Lung (tissue), 12 donors: ENCODE data around the gene BTG1. TPM values are rescaled to one million over a fixed set of nuclear protein-coding genes. Genes with fewer than 3 reads are reported as not detected.
A peak's percentile ranks its signal among the peaks of the same experiment; 100 is the strongest.

Source experiments
- ATAC-seq: fragments of 200-7000 bp; cut with Tn5 transposase; one replicate; pipeline ENCODE4 v1.9.1; 2020; ENCODE audit warnings: moderate number of reproducible peaks; ENCODE audit not compliant: insufficient read depth, low FRiP score
- DNase-seq, 3 donors: peaks; one replicate each; pipeline ENCODE4 v3.0.0-alpha.2; 2013 to 2017
- H3K27ac ChIP-seq, 2 donors: one replicate each; pipeline ENCODE4 v1.5.1; 2013; ENCODE audit warnings: mild to moderate bottlenecking in 2 of 2, moderate library complexity in 2 of 2, control low read depth in 1 of 2, inconsistent platforms in 1 of 2, low read depth in 1 of 2, low read length in 1 of 2
- H3K27me3 ChIP-seq, 3 donors: one replicate each; pipeline ENCODE4 v1.5.1; 2013; ENCODE audit warnings: low read length in 2 of 3; ENCODE audit not compliant: control insufficient read depth in 3 of 3, insufficient read depth in 3 of 3
- H3K36me3 ChIP-seq, 4 donors: one replicate each; pipeline ENCODE4 v1.5.1; 2013; ENCODE audit warnings: low read length in 4 of 4, mild to moderate bottlenecking in 1 of 4, moderate library complexity in 1 of 4; ENCODE audit not compliant: control insufficient read depth in 4 of 4, insufficient read depth in 4 of 4
- H3K4me1 ChIP-seq, 5 donors: one replicate each; pipeline ENCODE4 v1.5.1; 2013; ENCODE audit warnings: low read length in 5 of 5, mild to moderate bottlenecking in 2 of 5, moderate library complexity in 1 of 5; ENCODE audit not compliant: control insufficient read depth in 5 of 5, insufficient read depth in 5 of 5
- H3K4me3 ChIP-seq: one replicate; pipeline ENCODE4 v1.5.1; 2013; ENCODE audit warnings: mild to moderate bottlenecking, control low read depth, moderate library complexity
- H3K9ac ChIP-seq, 2 donors: one replicate each; pipeline ENCODE4 v1.5.1; 2013; ENCODE audit warnings: low read length in 2 of 2, control low read depth in 1 of 2; ENCODE audit not compliant: insufficient read depth in 1 of 2
- H3K9me3 ChIP-seq, 4 donors: one replicate each; pipeline ENCODE4 v1.5.1; 2013; ENCODE audit warnings: low read length in 3 of 4, mild to moderate bottlenecking in 1 of 4, moderate library complexity in 1 of 4; ENCODE audit not compliant: control insufficient read depth in 4 of 4, insufficient read depth in 3 of 4
- WGBS, 2 donors: extraction: QIAGEN DNeasy Blood & Tissue Kit; methylation state at CpG; one replicate each; pipeline ENCODE4 v1.1.7; 2013; 5-methylcytosine and 5-hydroxymethylcytosine counted together
- polyA plus RNA-seq, 2 donors: library from polyadenylated mRNA; stranded (reverse); fragments of 200-250 nt; gene quantifications; one replicate each; pipeline ENCODE4 v1.2.1, GENCODE V29; 2013
- total RNA-seq, 2 donors: library from RNA; depleted of rRNA in 1 of 2; stranded (reverse); fragments of >200 nt in 1 of 2; gene quantifications; one replicate each; pipeline ENCODE4 v1.2.1, GENCODE V29; 2014 to 2021
- TF ChIP-seq, protein P1 (sequence below): IDR thresholded peaks from 2 replicates; pipeline ENCODE4 v1.5.1; 2012; ENCODE audit warnings: mild to moderate bottlenecking; ENCODE audit errors: control extremely low read depth, extremely low read depth
- donor health status: control.
- donor health status: control.
- donor health status: Bipolar disorder and iron deficiency.
- donor health status: healthy.
- donor health status: DM: yes; HTN: yes; CAD: no.

BTG1 gene
- total and polyA plus RNA-seq, 4 donors, result 38.4 to 147 (median 89.7) TPM

DNA sequence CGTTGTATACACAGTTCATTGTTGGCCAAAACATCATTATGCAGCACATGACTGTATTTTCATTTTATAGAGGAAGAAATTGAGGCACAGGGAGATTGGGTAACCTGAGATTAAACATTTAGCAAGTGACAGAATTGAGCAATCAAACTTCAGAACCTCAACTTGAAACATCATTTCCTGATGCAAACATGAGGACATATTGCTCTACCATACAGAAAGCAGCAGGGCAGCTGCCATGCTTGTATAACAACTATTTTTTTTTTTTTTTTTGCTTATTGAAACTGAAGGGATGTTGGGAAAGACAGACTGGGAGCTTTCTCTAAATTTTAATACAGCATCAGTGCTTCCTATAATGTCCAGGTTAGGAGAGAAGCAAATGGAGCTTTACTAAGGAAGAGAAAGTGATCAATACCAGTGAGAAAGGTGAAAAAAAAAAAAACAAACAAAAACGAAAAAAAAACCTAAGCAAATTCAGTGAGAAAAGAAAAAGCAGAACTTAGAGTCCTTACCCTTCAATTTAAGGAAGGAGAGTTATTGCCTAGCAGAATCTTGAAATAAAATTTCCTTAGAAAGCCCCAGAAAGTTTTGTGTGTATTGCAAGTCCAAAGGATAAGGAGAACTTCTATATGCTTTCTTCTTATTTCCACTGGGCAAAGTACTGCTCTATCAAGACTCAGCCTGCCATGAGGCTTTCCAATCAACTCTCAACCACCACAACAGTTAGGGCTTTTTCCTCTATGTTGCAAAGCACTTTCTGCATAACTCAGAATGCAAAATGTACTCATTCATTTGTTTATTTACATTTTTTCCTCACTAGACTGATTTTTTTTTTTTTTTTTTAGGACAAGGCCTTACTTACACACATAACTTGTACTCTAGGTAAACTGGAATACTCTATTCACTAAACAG, 21.6 kb downstream of the BTG1 start:
- no peak for ATAC-seq
- Histone ChIP-seq H3K27me3 (no peaks in the 10 kb centered on the region), H3K27ac (no peak overlapping the region), H3K9ac (no peak overlapping the region), H3K4me3 (no peak overlapping the region), H3K36me3 (peaks cover 0 to 10% (median 4%) of the 10 kb centered on the region in 4 donors), H3K9me3 (peaks cover 0 to 7% (median 3%) of the 10 kb centered on the region in 4 donors), H3K4me1 (peaks cover 0 to 4% (median 0%) of the 10 kb centered on the region in 5 donors)
- TF ChIP-seq, protein P1, sequence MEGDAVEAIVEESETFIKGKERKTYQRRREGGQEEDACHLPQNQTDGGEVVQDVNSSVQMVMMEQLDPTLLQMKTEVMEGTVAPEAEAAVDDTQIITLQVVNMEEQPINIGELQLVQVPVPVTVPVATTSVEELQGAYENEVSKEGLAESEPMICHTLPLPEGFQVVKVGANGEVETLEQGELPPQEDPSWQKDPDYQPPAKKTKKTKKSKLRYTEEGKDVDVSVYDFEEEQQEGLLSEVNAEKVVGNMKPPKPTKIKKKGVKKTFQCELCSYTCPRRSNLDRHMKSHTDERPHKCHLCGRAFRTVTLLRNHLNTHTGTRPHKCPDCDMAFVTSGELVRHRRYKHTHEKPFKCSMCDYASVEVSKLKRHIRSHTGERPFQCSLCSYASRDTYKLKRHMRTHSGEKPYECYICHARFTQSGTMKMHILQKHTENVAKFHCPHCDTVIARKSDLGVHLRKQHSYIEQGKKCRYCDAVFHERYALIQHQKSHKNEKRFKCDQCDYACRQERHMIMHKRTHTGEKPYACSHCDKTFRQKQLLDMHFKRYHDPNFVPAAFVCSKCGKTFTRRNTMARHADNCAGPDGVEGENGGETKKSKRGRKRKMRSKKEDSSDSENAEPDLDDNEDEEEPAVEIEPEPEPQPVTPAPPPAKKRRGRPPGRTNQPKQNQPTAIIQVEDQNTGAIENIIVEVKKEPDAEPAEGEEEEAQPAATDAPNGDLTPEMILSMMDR, result no peak
- DNase-seq, result no peak
- WGBS, 2 donors, result 36 to 67% methylated on average over 2 of the region's 2 CpGs

DNA sequence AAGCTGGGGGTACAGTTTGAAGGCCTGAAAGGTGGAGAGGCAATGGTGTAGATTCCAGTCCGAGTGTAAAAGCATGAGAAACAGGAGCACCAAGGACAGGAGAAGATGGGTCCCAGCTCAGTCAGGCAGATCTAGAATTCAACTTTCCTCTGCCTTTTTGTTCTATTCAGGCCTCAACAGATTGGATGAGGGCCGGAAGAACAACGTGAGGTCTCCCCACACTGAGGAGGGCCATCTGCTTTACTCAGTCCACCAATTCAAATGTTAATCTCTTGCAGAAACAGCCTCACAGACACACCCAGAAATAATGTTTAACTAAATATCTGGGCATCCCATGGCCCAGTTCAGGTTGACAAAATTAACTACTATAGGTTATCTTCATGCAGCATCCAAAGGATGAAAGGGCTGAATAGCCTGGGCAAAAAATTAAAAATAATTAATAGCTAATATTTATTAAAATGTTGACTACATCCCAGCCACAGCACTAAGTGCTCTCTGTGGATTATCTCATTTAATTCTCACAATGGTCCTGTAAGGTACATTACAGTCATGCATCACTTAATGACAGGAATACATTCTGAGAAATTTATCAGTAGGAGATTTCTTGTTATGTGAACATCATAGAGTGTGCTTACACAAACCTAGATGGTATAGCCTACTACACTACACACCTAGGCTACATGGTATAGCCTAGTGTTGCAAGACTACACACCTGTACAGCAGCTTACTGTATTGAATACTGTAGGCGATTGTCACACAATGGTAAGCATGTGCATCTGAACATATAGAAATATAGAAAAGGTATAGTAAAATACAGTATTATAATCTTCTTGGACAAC, 22.5 kb downstream of the BTG1 start:
- peaks cover 0 to 10% (median 3%) of the 10 kb centered on the region in 4 donors for H3K9me3 ChIP-seq
- whole genome bisulfite sequencing, 2 donors, result 83 to 94% methylated on average over 4 of the region's 4 CpGs
- H3K36me3 ChIP-seq, result peaks cover 0 to 13% (median 6%) of the 10 kb centered on the region in 4 donors
- H3K27ac ChIP-seq, result no peak overlapping the region
- no peak overlapping the region for H3K9ac ChIP-seq
- TF ChIP-seq, protein P1, result no peak
- H3K4me3 ChIP-seq, result no peak overlapping the region
- ATAC-seq (no peak), DNase-seq (no peak)
- peaks cover 0 to 4% (median 0%) of the 10 kb centered on the region in 5 donors for H3K4me1 ChIP-seq
- no peaks in the 10 kb centered on the region for H3K27me3 ChIP-seq

DNA sequence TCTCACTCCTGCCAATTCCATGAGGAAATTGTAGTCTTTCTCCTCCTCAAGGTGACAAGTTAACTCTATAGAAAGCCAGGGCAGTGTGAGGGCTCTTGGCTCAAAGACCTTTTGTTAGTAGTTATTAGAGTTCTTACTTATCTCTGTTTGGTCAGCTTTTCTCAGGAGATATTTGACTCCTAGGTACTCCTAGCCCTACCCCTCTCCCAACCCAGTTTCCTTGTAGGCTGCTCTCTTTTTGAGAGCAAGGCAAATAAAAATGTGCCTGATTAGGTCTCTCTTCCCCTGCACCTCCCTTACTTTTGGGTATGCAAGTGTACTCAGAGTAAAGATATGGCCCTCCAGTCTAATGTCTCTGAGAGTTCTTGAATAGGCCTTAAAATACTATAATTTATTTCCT, 23.8 kb downstream of the BTG1 start:
- H3K27me3 ChIP-seq, result no peaks in the 10 kb centered on the region
- DNase-seq (peak in 2 of 3 donors; percentile 42 to 47), ATAC-seq (peak; percentile 62)
- H3K27ac ChIP-seq, result no peak overlapping the region
- H3K4me3 ChIP-seq, result no peak overlapping the region
- peaks cover 0 to 2% (median 0%) of the 10 kb centered on the region in 5 donors for H3K4me1 ChIP-seq
- TF ChIP-seq, protein P1, result no peak
- peaks cover 0 to 13% (median 6%) of the 10 kb centered on the region in 4 donors for H3K36me3 ChIP-seq
- no peak overlapping the region for H3K9ac ChIP-seq
- H3K9me3 ChIP-seq, result peaks cover 0 to 10% (median 3%) of the 10 kb centered on the region in 4 donors
